Superior temporal gyrus (tissue), 1 donor: ENCODE results near the gene VSTM4.
A peak's percentile ranks its signal among the peaks of the same experiment; 100 is the strongest.

ENCODE experiments used
- DNase-seq: peaks from one replicate; pipeline ENCODE4 v3.0.0-alpha.2; 2016; ENCODE audit errors: extremely low spot score

VSTM4 gene

GRCh38 chr10:49008505-49009198 lies 106.7 kb downstream of the VSTM4 start:
- no peak for DNase-seq

GRCh38 chr10:49008091-49008490 lies 107.2 kb downstream of the VSTM4 start:
- no peak for DNase-seq

- no peak for DNase-seq
Measured at GRCh38 chr10:49007129-49007528, 108.2 kb downstream of the VSTM4 start.

- DNase-seq = no peak
Measured at GRCh38 chr10:49005270-49005669, 110.1 kb downstream of the VSTM4 start.

- DNase-seq = no peak
Measured at GRCh38 chr10:49001870-49002672, 113.3 kb downstream of the VSTM4 start.

- DNase-seq = no peak
Measured at GRCh38 chr10:49001402-49001801, 113.9 kb downstream of the VSTM4 start.

- DNase-seq = no peak
Measured at GRCh38 chr10:49000437-49001398, 114.6 kb downstream of the VSTM4 start.

GRCh38 chr10:48999346-48999745 lies 116.0 kb downstream of the VSTM4 start:
- no peak for DNase-seq

GRCh38 chr10:48996329-48996728 lies 119.0 kb downstream of the VSTM4 start:
- no peak for DNase-seq

GRCh38 chr10:48993627-48994026 lies 121.7 kb downstream of the VSTM4 start:
- no peak for DNase-seq

- DNase-seq = peak; percentile 77
Measured at GRCh38 chr10:48990226-48990625, 125.1 kb downstream of the VSTM4 start.

GRCh38 chr10:48985621-48986158 lies 129.6 kb downstream of the VSTM4 start:
- DNase-seq = no peak

GRCh38 chr10:48983648-48984351 lies 131.5 kb downstream of the VSTM4 start:
- DNase-seq = no peak

- DNase-seq = no peak
Measured at GRCh38 chr10:48982584-48982983, 132.7 kb downstream of the VSTM4 start.

GRCh38 chr10:48981310-48981907 lies 133.9 kb downstream of the VSTM4 start:
- peak; percentile 63 for DNase-seq

GRCh38 chr10:48978318-48978717 lies 137.0 kb downstream of the VSTM4 start:
- no peak for DNase-seq

- no peak for DNase-seq
Measured at GRCh38 chr10:48976196-48976595, 139.1 kb downstream of the VSTM4 start.

GRCh38 chr10:48974510-48975156 lies 140.7 kb downstream of the VSTM4 start:
- no peak for DNase-seq

- no peak for DNase-seq
Measured at GRCh38 chr10:48973065-48973464, 142.3 kb downstream of the VSTM4 start.

- DNase-seq = no peak
Measured at GRCh38 chr10:48970654-48971053, 144.7 kb downstream of the VSTM4 start.
